Breast epithelium (tissue), 3 donors: ENCODE measurements around the gene SYT13.

Experiments
- CTCF ChIP-seq, 3 donors: fragments of 450-650 bp; IDR thresholded peaks; one replicate each; pipeline ENCODE4 v1.5.1; 2016 to 2017; ENCODE audit warnings: antibody characterized with exemption in 3 of 3, mild to moderate bottlenecking in 3 of 3, moderate library complexity in 3 of 3
- POLR2A ChIP-seq: fragments of 450-650 bp; IDR thresholded peaks from one replicate; pipeline ENCODE4 v1.6.1; 2016; ENCODE audit warnings: antibody characterized with exemption, mild to moderate bottlenecking, moderate library complexity
- POLR2AphosphoS5 ChIP-seq, 3 donors: sonication (generic); formaldehyde crosslinking; IDR thresholded peaks; one replicate each; pipeline ENCODE4 v1.6.1; 2017; ENCODE audit warnings: antibody characterized with exemption in 3 of 3

- no peak for TF ChIP-seq CTCF (IDR thresholded peaks at IDR 0.05)
- no peak for TF ChIP-seq POLR2A
- no peak for TF ChIP-seq POLR2AphosphoS5 (IDR thresholded peaks at IDR 0.05)
These were observed 59.2 kb downstream of the SYT13 start for GRCh38 chr11:45226901-45227300.
